AG04449 (cell line): ENCODE data around the gene SPATA19.

Source experiments
- CTCF ChIA-PET: fragments of 350-600 bp; formaldehyde crosslinking; extraction: SDS; loops from one replicate; lab custom pipeline; 2021; ENCODE audit warnings: antibody characterized with exemption; lab: Yijun Ruan, JAX
- POLR2A ChIA-PET: fragments of 400-600, 350-600 bp; formaldehyde crosslinking; extraction: SDS; loops from one replicate; lab custom pipeline; 2020; ENCODE audit warnings: antibody characterized with exemption, inconsistent platforms; lab: Yijun Ruan, JAX
- DNase-seq: peaks from one replicate; pipeline ENCODE4 v3.0.0-alpha.2; 2010; ENCODE audit warnings: low read depth, low spot score
- H3K4me3 ChIP-seq: 2 replicates; pipeline ENCODE4 v1.5.1; 2011; ENCODE audit warnings: low read depth, mild to moderate bottlenecking, control low read depth, low read length
- TF ChIP-seq, protein P1 (sequence below): IDR thresholded peaks from one replicate; pipeline ENCODE4 v1.5.1; 2011; ENCODE audit warnings: mild to moderate bottlenecking, moderate library complexity, low read length, control low read depth, inconsistent platforms; ENCODE audit not compliant: insufficient read depth; ENCODE audit errors: missing control alignments

SPATA19 gene

DNA sequence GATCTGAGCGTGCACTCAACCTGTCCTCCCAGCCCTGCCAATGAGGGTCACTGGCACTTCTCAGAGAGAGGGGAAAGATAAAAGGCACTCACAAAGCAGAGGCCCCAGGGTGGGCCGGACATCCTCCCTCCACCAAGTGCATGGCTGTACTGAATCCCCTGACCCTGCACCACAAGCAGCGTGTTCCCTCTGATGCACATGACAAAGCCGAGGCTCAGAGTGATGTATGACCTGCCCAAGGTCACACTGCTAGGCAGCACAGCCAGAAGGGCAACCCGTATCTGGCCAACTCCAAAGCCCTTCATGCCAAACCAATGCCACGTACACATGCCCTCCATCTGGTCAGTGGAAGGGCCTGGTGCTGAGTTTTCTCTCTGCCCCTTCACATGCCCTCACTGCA is 22.1 kb downstream of the SPATA19 start:
- DNase-seq, result no peak
- H3K4me3 ChIP-seq, result no peak overlapping the region
- TF ChIP-seq, protein P1, sequence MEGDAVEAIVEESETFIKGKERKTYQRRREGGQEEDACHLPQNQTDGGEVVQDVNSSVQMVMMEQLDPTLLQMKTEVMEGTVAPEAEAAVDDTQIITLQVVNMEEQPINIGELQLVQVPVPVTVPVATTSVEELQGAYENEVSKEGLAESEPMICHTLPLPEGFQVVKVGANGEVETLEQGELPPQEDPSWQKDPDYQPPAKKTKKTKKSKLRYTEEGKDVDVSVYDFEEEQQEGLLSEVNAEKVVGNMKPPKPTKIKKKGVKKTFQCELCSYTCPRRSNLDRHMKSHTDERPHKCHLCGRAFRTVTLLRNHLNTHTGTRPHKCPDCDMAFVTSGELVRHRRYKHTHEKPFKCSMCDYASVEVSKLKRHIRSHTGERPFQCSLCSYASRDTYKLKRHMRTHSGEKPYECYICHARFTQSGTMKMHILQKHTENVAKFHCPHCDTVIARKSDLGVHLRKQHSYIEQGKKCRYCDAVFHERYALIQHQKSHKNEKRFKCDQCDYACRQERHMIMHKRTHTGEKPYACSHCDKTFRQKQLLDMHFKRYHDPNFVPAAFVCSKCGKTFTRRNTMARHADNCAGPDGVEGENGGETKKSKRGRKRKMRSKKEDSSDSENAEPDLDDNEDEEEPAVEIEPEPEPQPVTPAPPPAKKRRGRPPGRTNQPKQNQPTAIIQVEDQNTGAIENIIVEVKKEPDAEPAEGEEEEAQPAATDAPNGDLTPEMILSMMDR, result no peak
- POLR2A ChIA-PET, result no interaction called here
- CTCF ChIA-PET, result no interaction called here

DNA sequence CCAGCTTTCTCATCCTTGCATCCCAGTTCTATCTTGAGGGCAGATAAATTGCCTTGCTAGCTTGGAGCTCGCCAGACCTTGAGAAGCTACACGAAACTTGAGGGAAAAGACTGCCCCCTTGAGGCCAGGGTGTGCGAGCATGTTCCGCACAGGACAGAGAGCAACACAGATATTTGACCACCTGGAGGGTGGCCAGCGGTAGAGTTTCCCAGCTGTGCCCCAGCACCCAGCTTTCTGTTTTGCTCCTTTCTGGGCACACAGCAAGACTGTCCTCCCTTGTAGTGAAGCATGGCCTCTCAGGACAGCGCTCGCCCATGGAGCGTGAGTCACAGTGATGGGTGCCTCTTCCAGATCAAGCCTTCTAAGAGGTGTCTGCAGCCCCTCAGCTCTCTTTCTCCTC is 23.5 kb downstream of the SPATA19 start:
- DNase-seq, result no peak
- TF ChIP-seq, protein P1, result peak; percentile 18
- ChIA-PET CTCF (interaction anchor here (1.1 kb wide), 1 partner anchor 9 kb away, joined by 3 read pairs; no protein-coding TSS in a partner anchor), POLR2A (no interaction called here)
- no peak overlapping the region for H3K4me3 ChIP-seq

DNA sequence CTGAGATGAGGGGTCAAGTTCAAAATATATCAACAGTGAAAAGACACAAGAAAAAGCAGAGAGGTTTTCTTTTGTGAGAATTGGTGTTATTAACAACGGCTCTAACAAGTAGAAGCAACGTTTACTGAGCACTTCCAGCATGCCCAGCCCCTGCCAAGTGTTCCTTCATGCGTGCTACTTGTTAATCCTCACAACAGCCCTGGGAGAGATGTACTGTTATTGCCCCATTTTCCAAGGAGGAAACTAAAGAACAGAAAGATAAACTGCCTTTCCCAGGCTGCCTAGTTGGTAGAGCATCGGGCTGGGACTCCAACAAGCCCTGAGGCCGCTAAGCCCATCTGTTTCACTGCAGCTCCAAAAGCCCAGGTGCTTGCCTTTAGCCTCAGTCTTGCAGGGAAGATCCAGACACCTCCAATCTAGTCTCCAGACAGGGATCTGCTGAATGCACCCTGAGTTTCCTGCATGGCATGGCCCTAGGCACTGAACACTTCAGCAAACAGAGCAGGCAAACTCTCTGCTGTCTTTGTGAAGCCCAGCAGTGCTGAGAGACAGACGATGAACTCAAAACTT is 25.5 kb downstream of the SPATA19 start:
- POLR2A ChIA-PET, result no interaction called here
- TF ChIP-seq, protein P1, result no peak
- CTCF ChIA-PET, result no interaction called here
- H3K4me3 ChIP-seq, result no peak overlapping the region
- DNase-seq, result no peak

DNA sequence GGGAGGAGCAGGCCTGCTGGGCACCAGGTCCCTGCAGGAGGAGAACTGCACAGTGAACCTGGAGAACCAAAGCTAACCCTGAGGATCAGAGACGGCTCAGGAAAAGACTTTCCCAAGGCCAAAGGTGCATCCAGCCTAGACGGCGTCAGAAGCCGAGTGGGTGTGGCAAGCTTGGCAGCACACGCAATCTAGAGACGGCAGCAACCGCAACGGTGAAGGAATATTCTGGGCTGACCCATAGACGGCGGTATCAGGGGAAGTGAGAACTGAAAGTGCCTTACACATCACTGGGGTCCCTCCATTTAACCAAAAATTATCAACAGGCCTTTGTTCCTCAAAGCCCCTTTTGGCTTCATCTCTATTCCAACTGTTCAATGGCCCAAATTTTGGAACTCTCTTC is 26.2 kb downstream of the SPATA19 start:
- no peak for DNase-seq
- ChIA-PET CTCF (no interaction called here), POLR2A (no interaction called here)
- TF ChIP-seq, protein P1, result no peak
- H3K4me3 ChIP-seq, result no peak overlapping the region

DNA sequence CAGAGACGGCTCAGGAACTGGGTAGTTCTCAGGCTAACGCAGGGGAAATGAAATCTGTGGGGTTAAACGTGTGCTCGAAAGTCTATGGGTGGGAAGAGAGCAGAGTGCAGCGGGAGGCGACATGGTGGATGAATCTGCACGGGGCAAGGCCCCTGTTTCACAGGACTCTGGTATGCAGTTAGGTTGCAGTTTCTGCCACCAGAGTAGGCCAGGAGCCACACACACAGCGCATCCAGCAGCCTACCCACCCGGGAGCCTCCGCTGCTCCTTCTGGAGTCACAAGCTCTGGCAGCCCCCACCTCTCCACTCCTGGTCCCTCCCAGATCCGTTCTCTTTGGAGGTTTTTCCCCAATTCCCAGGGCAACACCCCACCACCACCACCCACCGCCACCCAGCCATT is 27.0 kb downstream of the SPATA19 start:
- TF ChIP-seq, protein P1, result no peak
- CTCF ChIA-PET, result no interaction called here
- no peak for DNase-seq
- no peak overlapping the region for H3K4me3 ChIP-seq
- POLR2A ChIA-PET, result no interaction called here

DNA sequence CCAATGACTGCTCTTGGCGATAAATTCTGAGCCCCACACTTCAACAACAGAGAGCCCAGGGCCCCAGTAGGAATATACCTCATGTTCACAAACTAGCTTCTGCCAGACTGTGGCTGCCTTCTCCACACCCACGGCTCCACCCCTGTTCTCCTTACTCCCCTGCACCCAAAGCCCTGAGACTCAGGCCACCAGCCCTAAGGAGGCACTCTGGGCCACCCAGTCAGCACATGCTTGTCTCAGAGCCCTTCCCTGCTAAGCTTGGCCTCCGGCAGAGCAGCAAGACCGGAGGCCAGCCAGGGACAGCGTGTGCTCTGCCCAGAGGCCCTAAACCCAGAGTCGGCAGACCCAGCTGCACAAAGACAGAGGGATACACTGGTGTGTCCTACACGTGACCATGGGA is 27.9 kb downstream of the SPATA19 start:
- no peak overlapping the region for H3K4me3 ChIP-seq
- TF ChIP-seq, protein P1, result no peak
- CTCF ChIA-PET, result no interaction called here
- DNase-seq, result no peak
- POLR2A ChIA-PET, result no interaction called here
